Panc1 (cell line): ENCODE measurements around the gene DSCAM. TPM values are rescaled to one million over a fixed set of nuclear protein-coding genes. Genes with fewer than 3 reads are reported as not detected.

Experiments
- ATAC-seq: fragments of 200-7000 bp; cut with Tn5 transposase; 2 replicates; pipeline ENCODE4 v1.9.1; 2020; ENCODE audit warnings: mild to moderate bottlenecking, moderate library complexity
- BruUV-seq: library from RNA; stranded (reverse); fragments of 400-500 nt; replicated peaks from 2 replicates; lab custom pipeline; 2021; lab: Mats Ljungman, UMichigan
- CTCF ChIA-PET: fragments of 300-600 bp; sonication (Branson Sonifier 250); formaldehyde crosslinking; loops from one replicate; lab custom pipeline; 2022; ENCODE audit warnings: antibody characterized with exemption; lab: Charles Lee
- POLR2A ChIA-PET: fragments of 300-600 bp; sonication (Branson Sonifier 250); formaldehyde crosslinking; loops from one replicate; lab custom pipeline; 2022; ENCODE audit warnings: antibody characterized with exemption; lab: Charles Lee
- DNase-seq: peaks from one replicate; pipeline ENCODE4 v3.0.0-alpha.2; 2010; ENCODE audit warnings: low read depth, low spot score
- H3K27ac ChIP-seq: 2 replicates; pipeline ENCODE4 v1.5.1; 2011; ENCODE audit warnings: mild to moderate bottlenecking, low read length, inconsistent platforms
- H3K27me3 ChIP-seq: fragments of 200-500 bp; sonication (Bioruptor generic); 2 replicates; pipeline ENCODE4 v1.6.0; 2014; ENCODE audit warnings: low read length, inconsistent platforms; ENCODE audit not compliant: control insufficient read depth, insufficient read depth
- H3K36me3 ChIP-seq: fragments of 200-500 bp; sonication (Bioruptor generic); 2 replicates; pipeline ENCODE4 v1.5.1; 2014; ENCODE audit warnings: inconsistent platforms, mild to moderate bottlenecking, low read length, moderate library complexity; ENCODE audit not compliant: control insufficient read depth, insufficient read depth
- H3K4me1 ChIP-seq: 2 replicates; pipeline ENCODE4 v1.5.1; 2011; ENCODE audit warnings: inconsistent platforms, mild to moderate bottlenecking, low read length, moderate library complexity; ENCODE audit not compliant: control insufficient read depth, insufficient read depth
- H3K4me3 ChIP-seq, 2 experiments: 2 replicates each; pipeline ENCODE4 v1.5.1; 2011 to 2012; ENCODE audit warnings: low read depth in 2 of 2, low read length in 2 of 2, mild to moderate bottlenecking in 2 of 2, inconsistent platforms in 1 of 2, moderate library complexity in 1 of 2
- H3K9me3 ChIP-seq: fragments of 200-500 bp; sonication (Bioruptor generic); 2 replicates; pipeline ENCODE4 v1.5.1; 2014; ENCODE audit warnings: low read depth, mild to moderate bottlenecking, inconsistent platforms, low read length, moderate library complexity; ENCODE audit not compliant: control insufficient read depth, insufficient read depth
- POLR2AphosphoS5 ChIP-seq: IDR thresholded peaks from 2 replicates; pipeline ENCODE4 v1.6.1; 2012; ENCODE audit warnings: mild to moderate bottlenecking, low read depth, low read length, moderate library complexity
- SIN3A ChIP-seq: IDR thresholded peaks from 2 replicates; pipeline ENCODE4 v1.6.1; 2012; ENCODE audit warnings: low read depth, mild to moderate bottlenecking, low read length, moderate library complexity, borderline replicate concordance; ENCODE audit not compliant: insufficient read depth
- TCF7L2 ChIP-seq: IDR thresholded peaks from 2 replicates; pipeline ENCODE4 v1.6.1; 2011; ENCODE audit warnings: mild to moderate bottlenecking, low read depth, low read length, inconsistent platforms
- in situ Hi-C: cut with HindIII; loops from 2 replicates; pipeline ENCODE4 v1.10.0; 2016; ENCODE audit warnings: low sequenced_read_pairs, low pct_unique_long_range_greater_than_20kb
- intact Hi-C: fragments of 100-400 bp; cut with micrococcal nuclease; formaldehyde crosslinking; loops from one replicate; pipeline ENCODE4 v1.10.0; 2022; ENCODE audit not compliant: unreplicated experiment
- total RNA-seq: library from RNA; stranded (reverse); gene quantifications from one replicate; pipeline ENCODE4 v1.2.1, GENCODE V29; 2021; ENCODE audit not compliant: unreplicated experiment
- TF ChIP-seq, protein P1 (sequence below), 2 experiments: IDR thresholded peaks; 2 replicates each; pipeline ENCODE4 v1.6.1; 2011 to 2012; ENCODE audit warnings: low read depth in 2 of 2, control low read depth in 1 of 2, low read length in 1 of 2, mild to moderate bottlenecking in 1 of 2, moderate library complexity in 1 of 2; ENCODE audit not compliant: insufficient read depth in 1 of 2
- TF ChIP-seq, protein P2 (sequence below): fragments of 450-650 bp; IDR thresholded peaks from 2 replicates; pipeline ENCODE4 v1.5.1; 2017; ENCODE audit warnings: mild to moderate bottlenecking

The DSCAM gene
- total RNA-seq, 1 experiment from 2014 or later, result not detected

DNA sequence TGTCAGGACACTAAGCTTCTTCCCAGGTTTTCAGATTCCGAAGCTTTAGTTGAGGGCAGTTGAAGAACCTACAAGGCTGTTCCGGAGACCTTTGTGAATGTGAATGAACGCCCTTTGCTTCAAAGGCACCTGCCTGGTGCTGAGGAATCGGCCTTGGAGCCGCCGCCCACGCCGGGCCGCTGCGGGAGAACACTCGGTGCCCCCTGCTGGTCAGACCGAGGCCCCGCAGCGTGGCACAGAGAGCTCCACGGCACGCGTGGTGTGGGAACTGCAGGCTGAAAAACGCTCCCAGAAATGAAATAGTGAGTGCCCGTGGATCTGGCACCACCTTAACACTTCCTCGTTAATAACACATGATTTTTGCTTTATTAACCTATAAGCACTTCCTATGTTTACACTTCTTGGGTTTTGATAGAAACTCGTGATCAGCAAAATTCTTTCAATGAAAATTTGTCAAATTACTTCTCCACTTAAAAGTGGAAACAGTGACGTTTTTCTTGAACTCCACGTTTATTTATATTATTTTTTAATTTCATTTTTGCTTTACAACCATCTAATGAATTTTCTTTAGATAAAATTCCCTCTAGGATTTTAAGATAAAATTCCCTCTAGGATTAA lies 460.6 kb downstream of the DSCAM start:
- no peak for TF ChIP-seq POLR2AphosphoS5
- TF ChIP-seq TCF7L2, result no peak
- TF ChIP-seq, protein P1, sequence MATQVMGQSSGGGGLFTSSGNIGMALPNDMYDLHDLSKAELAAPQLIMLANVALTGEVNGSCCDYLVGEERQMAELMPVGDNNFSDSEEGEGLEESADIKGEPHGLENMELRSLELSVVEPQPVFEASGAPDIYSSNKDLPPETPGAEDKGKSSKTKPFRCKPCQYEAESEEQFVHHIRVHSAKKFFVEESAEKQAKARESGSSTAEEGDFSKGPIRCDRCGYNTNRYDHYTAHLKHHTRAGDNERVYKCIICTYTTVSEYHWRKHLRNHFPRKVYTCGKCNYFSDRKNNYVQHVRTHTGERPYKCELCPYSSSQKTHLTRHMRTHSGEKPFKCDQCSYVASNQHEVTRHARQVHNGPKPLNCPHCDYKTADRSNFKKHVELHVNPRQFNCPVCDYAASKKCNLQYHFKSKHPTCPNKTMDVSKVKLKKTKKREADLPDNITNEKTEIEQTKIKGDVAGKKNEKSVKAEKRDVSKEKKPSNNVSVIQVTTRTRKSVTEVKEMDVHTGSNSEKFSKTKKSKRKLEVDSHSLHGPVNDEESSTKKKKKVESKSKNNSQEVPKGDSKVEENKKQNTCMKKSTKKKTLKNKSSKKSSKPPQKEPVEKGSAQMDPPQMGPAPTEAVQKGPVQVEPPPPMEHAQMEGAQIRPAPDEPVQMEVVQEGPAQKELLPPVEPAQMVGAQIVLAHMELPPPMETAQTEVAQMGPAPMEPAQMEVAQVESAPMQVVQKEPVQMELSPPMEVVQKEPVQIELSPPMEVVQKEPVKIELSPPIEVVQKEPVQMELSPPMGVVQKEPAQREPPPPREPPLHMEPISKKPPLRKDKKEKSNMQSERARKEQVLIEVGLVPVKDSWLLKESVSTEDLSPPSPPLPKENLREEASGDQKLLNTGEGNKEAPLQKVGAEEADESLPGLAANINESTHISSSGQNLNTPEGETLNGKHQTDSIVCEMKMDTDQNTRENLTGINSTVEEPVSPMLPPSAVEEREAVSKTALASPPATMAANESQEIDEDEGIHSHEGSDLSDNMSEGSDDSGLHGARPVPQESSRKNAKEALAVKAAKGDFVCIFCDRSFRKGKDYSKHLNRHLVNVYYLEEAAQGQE (IDR thresholded peaks at IDR 0.05; ENCODE audit: insufficient read depth in 1 of 2, low read depth in 2 of 2, low read length in 1 of 2), result no peak
- TF ChIP-seq, protein P2, sequence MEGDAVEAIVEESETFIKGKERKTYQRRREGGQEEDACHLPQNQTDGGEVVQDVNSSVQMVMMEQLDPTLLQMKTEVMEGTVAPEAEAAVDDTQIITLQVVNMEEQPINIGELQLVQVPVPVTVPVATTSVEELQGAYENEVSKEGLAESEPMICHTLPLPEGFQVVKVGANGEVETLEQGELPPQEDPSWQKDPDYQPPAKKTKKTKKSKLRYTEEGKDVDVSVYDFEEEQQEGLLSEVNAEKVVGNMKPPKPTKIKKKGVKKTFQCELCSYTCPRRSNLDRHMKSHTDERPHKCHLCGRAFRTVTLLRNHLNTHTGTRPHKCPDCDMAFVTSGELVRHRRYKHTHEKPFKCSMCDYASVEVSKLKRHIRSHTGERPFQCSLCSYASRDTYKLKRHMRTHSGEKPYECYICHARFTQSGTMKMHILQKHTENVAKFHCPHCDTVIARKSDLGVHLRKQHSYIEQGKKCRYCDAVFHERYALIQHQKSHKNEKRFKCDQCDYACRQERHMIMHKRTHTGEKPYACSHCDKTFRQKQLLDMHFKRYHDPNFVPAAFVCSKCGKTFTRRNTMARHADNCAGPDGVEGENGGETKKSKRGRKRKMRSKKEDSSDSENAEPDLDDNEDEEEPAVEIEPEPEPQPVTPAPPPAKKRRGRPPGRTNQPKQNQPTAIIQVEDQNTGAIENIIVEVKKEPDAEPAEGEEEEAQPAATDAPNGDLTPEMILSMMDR, result peak; percentile 88
- TF ChIP-seq SIN3A, result no peak
- Histone ChIP-seq H3K27me3 (no peaks in the 10 kb centered on the region; the same call in none of the 2 replicates), H3K4me3 (no peak overlapping the region), H3K27ac (no peak overlapping the region), H3K36me3 (no peaks in the 10 kb centered on the region), H3K4me1 (no peaks in the 10 kb centered on the region), H3K9me3 (no peaks in the 10 kb centered on the region)
- ATAC-seq, result 0 out of 2 replicates have a peak, but pooled peaks have one; percentile 68
- no peak for DNase-seq
- intact Hi-C loops, result loop anchor here (2.0 kb wide), 1 partner anchor 242 kb away; no protein-coding TSS in a partner anchor
- in situ Hi-C loops, result no loop called here
- ChIA-PET POLR2A (no interaction called here), CTCF (interaction anchor here (0.5 to 1.0 kb wide), 2 partner anchors 145 to 243 kb away, joined by 3 read pairs; no protein-coding TSS in a partner anchor)
- BruUV-seq, result no TSS peak

DNA sequence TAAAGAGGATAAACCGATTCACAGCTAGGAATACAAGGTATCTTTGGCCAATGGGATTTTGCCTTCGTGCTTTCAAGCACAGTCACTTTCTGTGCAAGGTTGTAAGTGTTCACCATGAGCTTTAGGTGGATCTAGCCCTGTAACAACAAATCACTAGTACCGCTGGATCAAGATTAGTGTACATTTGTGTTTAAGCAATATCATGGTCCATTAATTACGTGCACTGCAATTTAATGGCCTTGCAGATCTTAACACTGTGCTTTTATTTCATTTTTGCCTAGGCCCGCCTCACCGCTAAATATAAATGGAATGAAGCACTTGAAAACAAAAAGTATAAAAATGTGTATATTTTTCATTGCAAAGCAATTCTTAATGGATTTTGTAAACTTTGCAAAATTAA lies 461.1 kb downstream of the DSCAM start:
- no peaks in the 10 kb centered on the region for H3K9me3 ChIP-seq
- no peaks in the 10 kb centered on the region for H3K36me3 ChIP-seq
- BruUV-seq, result no TSS peak
- POLR2A ChIA-PET, result interaction anchor here (0.6 kb wide), 1 partner anchor 265 kb away, joined by 3 read pairs; no protein-coding TSS in a partner anchor
- intact Hi-C loops (loop anchor here (2.0 kb wide), 1 partner anchor 241 kb away; no protein-coding TSS in a partner anchor), in situ Hi-C loops (no loop called here)
- H3K27ac ChIP-seq, result no peak overlapping the region
- no peak for ATAC-seq
- no peak for DNase-seq
- TF ChIP-seq TCF7L2 (no peak), POLR2AphosphoS5 (no peak), SIN3A (no peak)
- TF ChIP-seq, protein P1 (IDR thresholded peaks at IDR 0.05; ENCODE audit: insufficient read depth in 1 of 2, low read depth in 2 of 2, low read length in 1 of 2), result no peak
- TF ChIP-seq, protein P2, result no peak
- H3K27me3 ChIP-seq, result no peaks in the 10 kb centered on the region; the same call in none of the 2 replicates
- CTCF ChIA-PET, result interaction anchor here (1.0 kb wide), 1 partner anchor 242 kb away, joined by 3 read pairs; no protein-coding TSS in a partner anchor
- no peak overlapping the region for H3K4me3 ChIP-seq
- H3K4me1 ChIP-seq, result no peaks in the 10 kb centered on the region
